ENCODE measurements around the gene FXR2. TPM values are rescaled to one million over a fixed set of nuclear protein-coding genes. Genes with fewer than 3 reads are reported as not detected.

FXR2 gene
- total and polyA plus RNA-seq, 2 donors (not counting 3 experiments of a cell fraction or from before 2014, with no cell fraction given): 40.1 to 48.9 TPM

- Histone ChIP-seq H3K9me1 (replicated peaks; ENCODE audit: control insufficient read depth, extremely low read depth, insufficient read depth, low read length) (no peaks in the 10 kb centered on the region), H3K79me2 (ENCODE audit: control insufficient read depth, insufficient read depth, low read length) (peaks cover 49% of the 10 kb centered on the region), H3K4me2 (ENCODE audit: insufficient read depth, low read length) (peak overlapping the region; percentile 99), H3K36me3 (ENCODE audit: control insufficient read depth in 2 of 2, extremely low read depth in 1 of 2, insufficient read depth in 2 of 2, low read length in 2 of 2) (no peaks in the 10 kb centered on the region), H3K9me3 (replicated peaks; ENCODE audit: control insufficient read depth, insufficient read depth, low read length) (no peaks in the 10 kb centered on the region), H3K4me1 (ENCODE audit: control insufficient read depth, extremely low read depth, insufficient read depth, low read length) (peaks cover 24% of the 10 kb centered on the region), H3K4me3 (replicated peaks in 1 of 3; ENCODE audit: insufficient read depth in 1 of 3, low read depth in 1 of 3, low read length in 3 of 3) (peak overlapping the region; percentile 55 to 97 (median 73)), H2AFZ (ENCODE audit: low read depth, low read length) (peak overlapping the region; percentile 9), H3K9ac (replicated peaks; ENCODE audit: extremely low read depth, insufficient read depth, low read length) (peak overlapping the region; percentile 90), H4K20me1 (replicated peaks; ENCODE audit: control insufficient read depth, extremely low read depth, insufficient read depth, low read length) (peaks cover 3% of the 10 kb centered on the region), H3K27me3 (ENCODE audit: control insufficient read depth in 2 of 2, insufficient read depth in 2 of 2, low read length in 2 of 2) (no peaks in the 10 kb centered on the region), H3K27ac (ENCODE audit: insufficient read depth, low read depth, low read length) (peak overlapping the region; percentile 56)
- dilution Hi-C loops (cut with MboI; ENCODE audit: extremely low pct_ligation_motif_present, low sequenced_read_pairs) (no loop called here), intact Hi-C loops (cut with micrococcal nuclease) (loop anchor here (2.0 to 10.0 kb wide), 3 partner anchors 25 to 231 kb away; partner anchors contain the start of gene SENP3)
- TF ChIP-seq POLR2AphosphoS5 (IDR thresholded peaks at IDR 0.05; ENCODE audit: insufficient read depth, low read depth, low read length) (no peak), MAX (IDR thresholded peaks at IDR 0.05; ENCODE audit: insufficient read depth, insufficient read length) (no peak), POLR2A (IDR thresholded peaks at IDR 0.05; ENCODE audit: low read depth, low read length) (no peak), EZH2 (IDR thresholded peaks at IDR 0.05; ENCODE audit: borderline replicate concordance, low read depth, low read length, severe bottlenecking) (no peak), JUN (IDR thresholded peaks at IDR 0.05; ENCODE audit: borderline replicate concordance, insufficient read depth, insufficient read length, low read depth) (no peak), GATA2 (IDR thresholded peaks at IDR 0.05; ENCODE audit: insufficient read depth, insufficient read length, low read depth, low read length) (no peak)
- TF ChIP-seq, protein P1, sequence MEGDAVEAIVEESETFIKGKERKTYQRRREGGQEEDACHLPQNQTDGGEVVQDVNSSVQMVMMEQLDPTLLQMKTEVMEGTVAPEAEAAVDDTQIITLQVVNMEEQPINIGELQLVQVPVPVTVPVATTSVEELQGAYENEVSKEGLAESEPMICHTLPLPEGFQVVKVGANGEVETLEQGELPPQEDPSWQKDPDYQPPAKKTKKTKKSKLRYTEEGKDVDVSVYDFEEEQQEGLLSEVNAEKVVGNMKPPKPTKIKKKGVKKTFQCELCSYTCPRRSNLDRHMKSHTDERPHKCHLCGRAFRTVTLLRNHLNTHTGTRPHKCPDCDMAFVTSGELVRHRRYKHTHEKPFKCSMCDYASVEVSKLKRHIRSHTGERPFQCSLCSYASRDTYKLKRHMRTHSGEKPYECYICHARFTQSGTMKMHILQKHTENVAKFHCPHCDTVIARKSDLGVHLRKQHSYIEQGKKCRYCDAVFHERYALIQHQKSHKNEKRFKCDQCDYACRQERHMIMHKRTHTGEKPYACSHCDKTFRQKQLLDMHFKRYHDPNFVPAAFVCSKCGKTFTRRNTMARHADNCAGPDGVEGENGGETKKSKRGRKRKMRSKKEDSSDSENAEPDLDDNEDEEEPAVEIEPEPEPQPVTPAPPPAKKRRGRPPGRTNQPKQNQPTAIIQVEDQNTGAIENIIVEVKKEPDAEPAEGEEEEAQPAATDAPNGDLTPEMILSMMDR (IDR thresholded peaks at IDR 0.05; ENCODE audit: extremely low read depth in 1 of 2, insufficient read depth in 1 of 2, low read depth in 1 of 2, low read length in 2 of 2): peak in 1 of 2 donors; percentile 19
- DNase-seq (ENCODE audit: low read depth, low spot score) (peak; percentile 21), FAIRE-seq (no peak)
- BruUV-seq (replicated peaks): TSS peak; percentile 40
- POLR2A ChIA-PET: interaction anchor here (2.3 kb wide), 1 partner anchor 13 kb away, joined by 8 read pairs; the partner anchor contains the start of gene SAT2
- CTCF ChIA-PET: interaction anchor here (1.2 to 2.0 kb wide), 3 partner anchors 14 to 74 kb away, joined by 4 to 11 read pairs (median 5); partner anchors contain the start of genes MPDU1, SAT2 and TP53
These were observed 800 bp downstream of the FXR2 start for GRCh38 chr17:7613769-7614424.

Measured in endothelial cell of umbilical vein (primary cell).